Measurements from ENCODE around the gene PKNOX2. TPM values are rescaled to one million over a fixed set of nuclear protein-coding genes. Genes with fewer than 3 reads are reported as not detected.

Gene PKNOX2
- total RNA-seq, 6 experiments from 2014 or later, result 0.09 to 0.31 (median 0.14) TPM

DNA sequence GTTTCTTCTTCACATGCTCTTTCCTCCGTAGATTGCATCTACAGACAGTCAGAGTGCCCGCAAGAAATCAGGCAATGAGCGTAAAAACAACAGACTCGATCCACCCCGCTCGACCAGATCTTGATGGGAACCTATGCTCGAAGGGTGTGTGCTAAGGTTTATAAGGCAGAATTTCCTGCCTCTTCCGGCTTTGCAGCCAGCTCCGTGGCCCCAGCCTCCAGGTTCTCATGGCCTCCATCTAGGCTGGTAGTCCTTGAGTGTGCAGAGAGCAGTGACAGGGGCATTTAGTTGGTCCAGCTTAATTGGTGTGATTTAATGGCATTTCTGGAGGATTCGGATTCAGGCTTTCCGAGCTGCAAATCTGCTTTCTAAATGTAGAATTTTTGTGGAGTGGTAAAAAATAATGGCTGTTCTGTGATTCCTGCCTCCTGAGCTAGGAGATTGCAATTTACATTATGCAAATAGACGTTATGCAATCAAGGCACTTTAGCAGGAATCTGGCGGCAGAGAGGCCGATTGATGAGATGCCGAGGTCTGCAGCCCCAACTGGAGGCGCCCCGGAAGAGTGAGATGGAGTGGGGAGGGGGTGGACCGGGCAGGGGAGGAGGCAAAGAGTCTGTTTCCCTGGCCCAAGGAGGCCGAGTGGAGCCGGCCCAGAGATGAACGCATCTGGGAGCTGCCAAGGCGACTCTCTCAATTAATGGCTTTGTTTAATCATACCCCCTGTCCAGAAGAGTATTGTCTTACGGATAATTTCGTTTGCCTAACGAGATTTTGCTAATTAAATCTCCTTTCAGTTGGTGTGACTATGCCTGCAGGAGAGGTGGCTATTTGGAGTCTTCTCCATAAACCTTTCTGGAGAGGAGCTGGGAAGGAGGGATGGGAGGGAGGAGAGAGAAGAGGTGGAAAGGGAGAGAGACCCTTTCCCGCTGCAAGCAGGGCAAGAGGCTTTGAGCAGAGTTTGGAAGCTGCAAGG is 75.3 kb downstream of the PKNOX2 start:
- Histone ChIP-seq H3K4me1 (no peaks in the 10 kb centered on the region), H3K27ac (no peak overlapping the region), H3K9me3 (no peaks in the 10 kb centered on the region), H3K36me3 (no peaks in the 10 kb centered on the region), H3K4me3 (no peak overlapping the region), H3K27me3 (no peaks in the 10 kb centered on the region)
- DNase-seq, result peak in 1 of 3 donors; percentile 22
- TF ChIP-seq, protein P1, sequence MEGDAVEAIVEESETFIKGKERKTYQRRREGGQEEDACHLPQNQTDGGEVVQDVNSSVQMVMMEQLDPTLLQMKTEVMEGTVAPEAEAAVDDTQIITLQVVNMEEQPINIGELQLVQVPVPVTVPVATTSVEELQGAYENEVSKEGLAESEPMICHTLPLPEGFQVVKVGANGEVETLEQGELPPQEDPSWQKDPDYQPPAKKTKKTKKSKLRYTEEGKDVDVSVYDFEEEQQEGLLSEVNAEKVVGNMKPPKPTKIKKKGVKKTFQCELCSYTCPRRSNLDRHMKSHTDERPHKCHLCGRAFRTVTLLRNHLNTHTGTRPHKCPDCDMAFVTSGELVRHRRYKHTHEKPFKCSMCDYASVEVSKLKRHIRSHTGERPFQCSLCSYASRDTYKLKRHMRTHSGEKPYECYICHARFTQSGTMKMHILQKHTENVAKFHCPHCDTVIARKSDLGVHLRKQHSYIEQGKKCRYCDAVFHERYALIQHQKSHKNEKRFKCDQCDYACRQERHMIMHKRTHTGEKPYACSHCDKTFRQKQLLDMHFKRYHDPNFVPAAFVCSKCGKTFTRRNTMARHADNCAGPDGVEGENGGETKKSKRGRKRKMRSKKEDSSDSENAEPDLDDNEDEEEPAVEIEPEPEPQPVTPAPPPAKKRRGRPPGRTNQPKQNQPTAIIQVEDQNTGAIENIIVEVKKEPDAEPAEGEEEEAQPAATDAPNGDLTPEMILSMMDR (IDR thresholded peaks at IDR 0.05), result no peak
- TF ChIP-seq POLR2A (IDR thresholded peaks at IDR 0.05), result no peak
- ATAC-seq, result no peak
- intact Hi-C loops (cut with DNase I), result no loop called here
- WGBS (ENCODE audit: insufficient coverage, low coverage, low lambda C conversion rate, missing lambda C conversion rate), result 41% methylated on average over 22 of the region's 26 CpGs

DNA sequence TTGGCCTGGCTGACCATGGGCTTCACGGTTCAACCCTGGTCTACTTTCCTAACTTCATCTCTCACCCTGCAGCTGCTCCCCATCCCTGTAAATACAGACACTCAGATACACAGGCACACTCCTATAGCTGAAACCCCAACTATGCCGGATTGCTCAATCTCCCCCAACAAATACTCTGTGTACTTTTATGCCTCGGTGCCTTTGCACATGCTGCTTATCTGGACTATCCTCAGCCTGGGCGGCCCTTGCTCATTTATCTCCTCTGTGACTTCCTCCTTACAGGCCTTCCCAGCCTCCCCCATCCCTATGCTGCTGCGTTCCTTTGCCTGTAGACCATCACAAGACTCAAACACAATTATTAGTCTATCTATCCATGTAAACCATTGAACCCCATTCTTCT is 76.6 kb downstream of the PKNOX2 start:
- 52% methylated on average over 5 of the region's 5 CpGs for WGBS (ENCODE audit: insufficient coverage, low coverage, low lambda C conversion rate, missing lambda C conversion rate)
- H3K27me3 ChIP-seq, result no peaks in the 10 kb centered on the region
- intact Hi-C loops (cut with DNase I), result no loop called here

DNA sequence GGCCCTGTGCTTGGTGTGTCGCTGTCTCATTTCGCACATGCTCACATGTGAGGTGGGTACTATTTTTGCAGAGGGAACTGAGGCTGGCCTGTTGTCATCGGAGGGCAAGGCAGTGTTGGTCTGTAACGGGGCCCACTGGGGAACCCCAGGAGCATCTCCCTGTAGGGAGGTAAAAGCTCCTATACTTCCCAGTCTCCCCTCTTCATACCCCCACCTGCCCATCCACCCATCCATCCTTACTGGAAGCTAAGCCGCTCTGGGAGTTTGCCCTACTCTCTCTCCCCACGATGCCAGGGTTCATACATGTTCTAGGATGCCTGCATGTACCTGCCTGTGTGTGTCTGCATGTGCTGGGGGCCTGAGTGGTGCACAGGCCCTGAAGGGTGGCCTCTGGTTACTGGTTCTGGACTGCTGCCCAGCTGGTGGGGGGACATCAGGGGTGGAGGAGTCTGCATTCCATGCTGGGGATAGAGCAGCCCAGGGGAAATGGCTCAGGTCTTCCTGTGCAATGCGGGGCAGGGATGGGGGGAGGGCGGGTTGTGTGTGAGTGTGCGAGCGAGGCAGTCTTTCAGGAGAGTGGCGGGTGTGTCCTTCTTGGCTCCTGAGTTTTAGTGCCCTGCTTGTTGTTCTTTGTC is 77.7 kb downstream of the PKNOX2 start:
- Histone ChIP-seq H3K27ac (no peak overlapping the region), H3K27me3 (no peaks in the 10 kb centered on the region), H3K36me3 (no peaks in the 10 kb centered on the region), H3K9me3 (no peaks in the 10 kb centered on the region), H3K4me1 (no peaks in the 10 kb centered on the region), H3K4me3 (no peak overlapping the region)
- DNase-seq, result peak in 1 of 3 donors; percentile 22
- 72% methylated on average over 7 of the region's 11 CpGs for whole genome bisulfite sequencing (ENCODE audit: insufficient coverage, low coverage, low lambda C conversion rate, missing lambda C conversion rate)
- no peak for ATAC-seq
- intact Hi-C loops (cut with DNase I), result no loop called here
- TF ChIP-seq, protein P1 (IDR thresholded peaks at IDR 0.05), result no peak
- TF ChIP-seq POLR2A (IDR thresholded peaks at IDR 0.05), result no peak

More for the DNA sequence above, 76.6 kb downstream of the PKNOX2 start:
- H3K4me3 ChIP-seq, result no peak overlapping the region
- H3K27ac ChIP-seq, result no peak overlapping the region
- TF ChIP-seq, protein P1 (IDR thresholded peaks at IDR 0.05), result no peak
- no peak for TF ChIP-seq POLR2A (IDR thresholded peaks at IDR 0.05)
- H3K9me3 ChIP-seq, result no peaks in the 10 kb centered on the region
- no peak for ATAC-seq
- peak in 1 of 3 donors; percentile 11 for DNase-seq
- H3K36me3 ChIP-seq, result no peaks in the 10 kb centered on the region
- H3K4me1 ChIP-seq, result no peaks in the 10 kb centered on the region

DNA sequence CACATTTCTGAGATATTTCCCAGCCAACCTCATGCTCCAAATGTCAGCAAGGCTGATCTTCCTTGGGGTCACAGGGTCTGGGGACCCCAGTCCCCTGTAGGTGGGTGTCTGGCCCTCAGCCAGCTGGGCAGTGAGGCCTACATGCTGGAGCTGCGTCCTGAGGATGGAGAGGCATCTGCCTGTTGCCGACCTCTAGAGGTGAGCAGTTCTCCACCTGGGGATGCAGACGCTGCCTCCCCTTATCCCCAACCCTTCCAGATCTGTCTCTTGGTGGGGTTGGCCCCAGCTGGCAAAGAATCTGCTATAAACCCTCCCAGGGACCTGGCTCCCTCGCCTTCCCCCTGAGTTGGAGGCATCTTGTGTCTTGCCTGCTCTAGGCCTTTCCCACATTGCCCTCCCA is 79.6 kb downstream of the PKNOX2 start:
- ATAC-seq (peak in 1 of 4 donors; percentile 22), DNase-seq (no peak)
- H3K27ac ChIP-seq, result no peak overlapping the region
- H3K4me1 ChIP-seq, result no peaks in the 10 kb centered on the region
- H3K27me3 ChIP-seq, result no peaks in the 10 kb centered on the region
- H3K4me3 ChIP-seq, result no peak overlapping the region
- WGBS (ENCODE audit: insufficient coverage, low coverage, low lambda C conversion rate, missing lambda C conversion rate), result 20% methylated on average over 1 of the region's 4 CpGs
- intact Hi-C loops (cut with DNase I), result no loop called here
- TF ChIP-seq, protein P1 (IDR thresholded peaks at IDR 0.05), result no peak
- TF ChIP-seq POLR2A (IDR thresholded peaks at IDR 0.05), result no peak
- H3K9me3 ChIP-seq, result no peaks in the 10 kb centered on the region
- H3K36me3 ChIP-seq, result no peaks in the 10 kb centered on the region
